NCI-H1930 (cell line): ENCODE results near the gene CORO6.
A peak's percentile ranks its signal among the peaks of the same experiment; 100 is the strongest.

Source experiments
- DNase-seq, 2 experiments: peaks; one replicate each; lab custom pipeline; 2025; lab: John Stamatoyannopoulos, UW

The CORO6 gene

GRCh38 chr17:29591146-29591736 is 31.5 kb downstream of the CORO6 start:
- DNase-seq = peak; percentile 70 to 76

DNA sequence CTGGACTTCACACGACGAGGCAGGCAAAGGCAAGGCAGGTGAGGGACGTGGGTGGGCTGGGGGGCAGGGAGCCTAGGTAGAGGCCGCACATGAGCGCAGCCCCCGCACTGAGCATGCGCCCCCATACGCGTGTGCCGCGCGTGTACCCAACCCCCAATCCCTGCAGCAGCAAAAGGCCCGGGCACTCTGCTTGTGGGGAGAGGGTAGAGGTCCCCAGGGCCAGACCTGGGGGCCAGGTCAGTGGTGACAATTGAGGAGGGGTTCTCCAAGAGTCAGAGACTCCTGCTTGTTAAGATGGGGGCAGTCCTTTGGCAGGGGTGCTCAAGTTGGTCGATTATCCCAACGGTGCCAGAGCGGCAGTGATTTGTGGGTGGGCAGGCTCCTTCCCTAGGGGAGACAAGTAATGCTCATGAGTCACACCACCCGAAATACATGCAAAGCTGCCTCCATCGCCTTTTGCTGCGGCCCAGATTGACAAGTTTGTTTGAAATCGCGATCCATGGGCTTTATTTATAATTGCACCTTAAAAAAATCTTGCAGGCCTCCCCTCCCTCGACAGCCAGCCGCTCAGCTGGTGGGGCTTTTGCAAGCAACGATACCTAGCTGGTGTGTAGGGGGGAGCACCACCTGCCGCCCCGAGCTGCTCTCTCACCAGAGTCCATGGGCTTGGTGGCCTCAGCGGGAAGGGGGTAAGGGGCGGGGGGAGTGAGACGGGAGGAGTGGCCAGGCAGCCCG is 32.1 kb downstream of the CORO6 start:
- DNase-seq = peak in 1 of 2 experiments; percentile 45

DNA sequence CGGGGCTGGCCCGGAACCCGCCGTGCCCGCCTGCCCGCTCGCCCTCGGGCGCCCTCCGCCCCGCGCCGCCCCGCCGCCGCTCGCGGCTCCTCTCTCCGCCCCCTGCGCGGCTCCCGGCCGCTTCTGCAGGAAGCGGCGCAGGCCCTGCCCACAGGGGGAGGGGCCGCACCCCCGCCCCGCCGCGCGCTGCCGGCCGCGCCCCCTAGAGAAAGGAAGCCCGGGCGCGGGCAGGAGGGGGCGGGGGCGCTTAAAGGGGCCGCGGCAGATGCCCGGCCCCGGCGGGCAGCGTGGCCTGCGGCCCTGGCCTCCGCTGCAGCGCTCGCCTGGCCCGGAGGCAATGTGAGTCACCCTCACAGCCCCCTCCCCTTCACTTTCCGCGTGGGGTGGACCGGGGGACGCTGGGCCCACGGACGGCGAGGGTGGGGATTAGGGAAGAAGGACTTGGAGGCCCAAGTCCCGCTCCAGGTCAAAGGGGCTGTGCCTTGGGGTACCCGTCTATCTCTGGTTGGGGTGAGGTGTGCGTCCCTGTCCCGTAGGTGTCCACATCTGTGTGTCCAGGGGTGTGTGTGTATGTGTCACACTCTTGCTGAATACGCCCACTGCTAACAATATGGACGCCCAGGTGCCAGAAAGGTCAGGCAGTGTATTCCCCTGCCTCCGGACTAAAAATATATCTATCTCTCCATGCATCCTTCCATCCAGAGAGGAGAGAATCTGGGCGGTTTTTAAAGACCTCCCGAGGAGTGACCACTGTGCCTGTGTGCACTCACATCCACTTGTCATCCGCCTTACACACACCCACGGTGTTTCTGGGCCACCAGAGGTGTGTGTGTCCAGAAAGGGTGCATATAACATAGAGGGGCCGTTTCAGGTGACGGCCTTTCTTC is 32.9 kb downstream of the CORO6 start, which contains the start of gene GIT1:
TSS of gene GIT1 (minus strand) at position 125 of the 887 bp plus-strand sequence. CDS start 270 bp downstream, outside the sequence.
- DNase-seq = peak; percentile 78 to 90

DNA sequence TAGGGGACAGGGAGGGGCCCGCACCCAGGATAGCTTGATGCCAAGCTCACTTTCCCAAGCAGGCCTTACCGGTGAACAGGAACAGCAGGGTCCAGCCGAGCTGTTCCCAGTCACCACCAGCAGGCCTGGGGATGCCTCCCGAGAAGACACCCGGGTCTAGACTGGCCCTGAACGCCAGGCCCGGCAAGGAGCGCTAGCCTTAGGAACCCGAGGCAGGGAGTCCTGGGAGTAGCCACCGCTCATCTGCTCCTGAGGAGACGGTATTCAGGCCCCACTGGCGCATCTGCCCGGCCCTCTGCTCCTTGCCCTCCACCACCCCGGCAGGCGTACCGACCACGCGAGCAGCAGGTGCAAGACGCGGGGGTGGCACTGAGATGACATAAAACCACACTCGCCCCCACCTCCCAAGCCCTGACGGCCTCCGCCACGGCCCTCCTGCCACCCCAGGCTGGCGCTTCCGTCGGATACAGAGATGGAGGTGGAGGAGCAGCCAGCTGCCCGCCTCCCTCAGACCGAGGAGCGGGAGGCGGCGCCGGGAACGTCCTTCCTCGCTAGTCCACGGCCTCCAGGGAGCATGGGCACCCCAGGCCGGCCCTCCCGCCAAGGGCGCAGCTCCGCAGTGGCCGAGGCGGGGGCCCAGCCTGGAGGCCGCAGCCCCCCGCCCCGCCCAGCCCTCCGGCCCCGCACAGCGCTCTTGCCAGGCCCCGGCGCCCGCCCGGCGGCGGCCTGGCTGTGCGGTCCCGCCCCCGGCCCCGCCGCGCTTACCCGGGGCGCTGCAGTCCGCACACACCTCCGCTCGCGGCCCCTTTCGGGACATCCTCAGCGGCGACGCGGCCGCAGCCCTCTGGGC is 33.9 kb downstream of the CORO6 start:
- peak in 1 of 2 experiments; percentile 32 for DNase-seq

DNA sequence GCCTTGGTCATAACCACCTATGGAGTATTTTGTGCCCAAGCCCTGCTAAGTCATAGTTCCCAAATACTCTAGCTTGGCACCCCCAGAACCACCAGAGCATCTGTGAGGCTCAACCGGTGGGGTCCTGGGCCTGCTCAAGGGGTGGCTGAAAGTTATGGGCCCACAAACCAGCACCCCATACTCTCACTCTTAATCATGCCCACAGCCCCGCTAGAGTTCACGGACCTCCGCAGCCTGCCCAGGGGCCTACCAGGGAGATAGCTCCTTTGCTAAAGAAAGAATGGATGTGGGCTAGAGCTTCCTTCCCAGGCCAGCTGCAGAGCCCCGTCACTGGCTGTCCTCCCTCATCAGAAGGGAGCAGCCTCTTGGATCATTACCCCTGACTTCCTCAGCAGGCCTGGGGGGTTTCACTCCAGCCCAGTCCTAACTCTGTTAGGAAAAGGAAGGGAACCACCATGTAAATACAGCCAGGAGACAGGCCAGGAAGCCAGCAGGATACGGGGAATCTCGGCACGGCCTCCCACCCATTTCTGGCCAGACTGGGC is 34.6 kb downstream of the CORO6 start:
- DNase-seq = no peak

GRCh38 chr17:29587591-29587990 is 35.1 kb downstream of the CORO6 start:
- no peak for DNase-seq

DNA sequence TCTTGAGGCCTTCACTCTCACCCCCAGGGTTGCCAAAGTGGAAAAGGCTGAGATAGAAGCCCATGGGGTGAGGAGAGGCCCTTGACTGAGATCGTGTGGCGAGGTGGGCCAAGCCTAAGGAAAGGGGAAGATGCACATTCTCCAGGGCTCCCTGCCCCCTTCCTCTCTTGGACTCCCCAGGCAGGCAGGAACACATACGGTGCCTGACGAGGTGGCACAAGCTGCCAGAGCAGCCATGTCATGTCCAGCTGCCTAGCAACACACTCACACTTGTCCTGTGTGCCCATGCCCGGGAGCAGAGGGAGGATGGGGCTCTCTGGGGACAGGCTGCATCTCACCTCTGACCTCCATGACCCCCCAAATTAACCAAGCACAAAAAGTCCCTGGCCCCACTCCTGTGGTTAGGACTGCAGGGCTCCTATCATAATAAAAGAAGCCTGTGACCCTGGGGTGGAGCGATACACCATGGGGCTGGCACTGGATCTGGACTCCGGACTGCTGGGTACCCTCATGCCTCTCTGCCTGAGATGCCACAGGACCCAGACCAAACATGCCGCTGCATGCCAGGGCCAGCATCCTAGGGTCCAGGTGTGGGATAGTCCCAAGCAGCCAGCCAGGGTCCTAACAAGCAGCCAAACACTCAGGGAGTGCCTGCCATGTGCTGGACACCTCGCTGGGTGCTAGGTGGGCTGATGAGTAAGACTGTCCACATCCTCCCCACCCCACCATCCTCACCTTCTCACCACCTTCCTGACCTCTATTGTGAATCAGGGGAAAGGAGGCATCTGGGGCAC is 35.8 kb downstream of the CORO6 start:
- DNase-seq = no peak

DNA sequence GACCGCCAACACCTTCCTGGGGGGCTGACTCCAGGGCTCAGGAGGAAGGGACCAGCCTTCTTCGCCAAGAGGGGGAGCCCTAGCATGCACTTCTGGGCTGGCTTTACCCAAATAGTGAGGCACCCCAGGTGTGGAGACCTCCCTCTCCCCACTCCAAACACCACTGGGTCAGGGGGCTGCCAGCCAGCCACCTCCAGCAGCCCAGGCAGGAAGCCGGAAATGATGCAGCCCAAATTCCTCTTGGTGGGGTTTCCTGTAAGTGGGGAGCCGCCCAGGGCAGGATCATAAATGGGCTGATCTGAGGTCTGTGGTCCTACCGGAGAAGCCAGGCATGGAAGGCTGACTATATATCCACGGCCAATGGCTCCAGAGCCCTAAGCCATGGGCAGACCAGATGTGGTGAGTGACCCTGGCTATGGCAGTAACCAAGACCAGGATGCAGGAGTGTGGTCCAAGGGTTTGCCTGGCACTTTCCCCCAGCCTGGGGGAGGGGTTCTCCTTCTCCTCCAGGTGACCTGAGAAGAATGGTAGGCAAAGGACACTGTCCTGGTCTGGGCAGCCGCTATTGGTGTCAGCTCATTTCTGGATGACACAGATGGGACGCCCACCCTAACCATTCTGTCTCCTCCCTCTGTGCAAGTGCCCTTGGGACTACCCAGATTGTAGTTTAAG is 37.5 kb downstream of the CORO6 start:
- DNase-seq = no peak

DNA sequence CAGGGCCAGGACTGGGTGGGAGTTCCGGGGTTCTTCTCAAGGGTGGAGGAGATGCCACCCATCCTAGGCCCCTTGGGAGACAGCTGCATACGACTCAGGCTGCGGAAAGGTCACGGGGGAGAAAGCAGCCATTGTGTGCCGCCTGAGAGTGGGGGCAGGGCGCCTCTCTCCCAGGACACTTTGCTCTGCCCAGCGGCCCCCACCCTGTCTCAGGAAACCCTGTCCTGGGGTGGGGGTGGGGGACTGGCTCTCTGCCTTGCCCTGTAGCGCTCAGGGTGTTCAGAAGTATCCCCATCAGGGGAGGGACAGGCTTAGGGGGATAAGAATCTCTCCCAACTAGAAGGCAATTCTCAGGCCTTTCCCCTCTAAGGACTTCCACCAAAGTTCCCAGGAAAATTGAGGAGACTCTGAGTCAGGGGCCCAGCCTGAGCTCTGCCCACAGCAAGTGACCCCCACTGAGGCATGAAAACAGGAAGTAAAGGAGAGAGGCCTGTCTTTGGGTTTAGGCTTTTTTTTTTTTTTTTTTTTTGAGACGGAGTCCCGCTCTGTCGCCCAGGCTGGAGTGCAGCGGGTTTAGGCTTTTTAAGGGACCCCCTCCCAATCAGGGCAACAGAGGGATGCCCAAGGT is 38.1 kb downstream of the CORO6 start:
- DNase-seq = no peak

DNA sequence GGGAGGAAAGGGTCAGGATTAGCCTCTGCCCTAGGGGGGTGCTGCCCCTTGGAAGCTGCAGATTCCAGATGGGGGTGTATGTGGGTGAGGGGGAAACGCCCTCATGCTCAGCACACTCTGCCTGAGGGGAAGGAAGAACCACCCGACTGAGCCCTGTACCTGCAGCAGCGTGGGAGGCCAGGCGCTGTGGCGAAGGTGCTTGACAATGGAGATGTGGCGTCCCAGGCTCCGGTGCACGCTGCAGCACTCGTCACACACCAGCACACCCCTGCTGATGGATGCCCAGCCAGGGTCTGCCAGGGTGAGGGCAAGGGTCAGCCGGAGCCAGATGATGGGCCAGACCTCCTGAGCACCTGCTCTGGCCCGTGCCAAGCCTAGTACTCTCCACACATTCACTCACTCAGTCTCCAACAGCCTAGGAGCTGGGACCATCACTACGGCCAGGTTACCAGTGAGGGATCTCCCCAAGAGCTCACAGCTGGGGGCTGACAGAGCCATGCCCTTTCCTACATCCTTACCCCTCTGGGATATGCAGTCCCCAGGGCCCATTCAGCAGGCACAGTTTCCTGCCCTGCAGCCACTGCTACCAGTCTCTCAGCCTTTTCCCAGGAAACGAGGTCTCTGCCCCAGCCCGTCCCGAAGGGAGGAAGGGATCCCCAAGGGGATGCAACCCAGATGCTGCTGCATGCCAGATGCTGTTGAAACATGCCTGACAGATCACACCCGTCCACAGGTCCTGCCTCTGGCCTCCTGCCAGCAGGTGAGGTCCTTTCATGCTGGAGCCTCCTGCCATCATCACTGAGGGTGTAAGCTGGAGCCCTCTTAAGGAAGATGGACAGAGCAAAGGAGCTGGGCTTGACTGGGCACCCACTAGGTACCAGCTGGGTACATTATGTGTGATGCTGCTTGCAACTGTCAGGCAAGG is 39.1 kb downstream of the CORO6 start:
- DNase-seq = no peak

GRCh38 chr17:29582772-29583171 is 39.9 kb downstream of the CORO6 start:
- no peak for DNase-seq

DNA sequence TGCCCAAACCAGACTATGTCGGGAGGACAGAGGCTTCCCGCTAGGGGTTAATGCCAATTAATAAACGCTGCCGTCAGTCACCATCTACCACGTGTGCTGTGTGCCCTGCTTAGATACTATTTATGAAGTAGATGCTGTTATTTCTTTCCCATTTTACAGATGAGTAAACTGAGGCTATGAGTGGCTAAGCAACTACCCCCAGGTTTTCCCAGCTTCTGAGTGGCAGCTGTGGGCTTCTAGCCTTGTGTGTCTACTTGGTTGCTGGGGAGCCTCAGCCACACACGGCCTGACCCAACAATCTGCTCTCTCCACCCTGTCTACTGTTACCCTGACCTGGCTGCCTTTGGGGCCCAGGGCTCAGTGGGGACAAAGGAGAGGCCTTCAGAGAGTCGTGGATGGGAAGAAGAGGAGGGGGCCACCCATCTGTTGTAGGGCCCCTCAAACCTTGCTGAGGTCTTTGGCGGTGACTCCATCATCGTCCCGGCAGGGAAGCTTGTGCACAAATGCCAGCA is 40.4 kb downstream of the CORO6 start:
- DNase-seq = no peak

DNA sequence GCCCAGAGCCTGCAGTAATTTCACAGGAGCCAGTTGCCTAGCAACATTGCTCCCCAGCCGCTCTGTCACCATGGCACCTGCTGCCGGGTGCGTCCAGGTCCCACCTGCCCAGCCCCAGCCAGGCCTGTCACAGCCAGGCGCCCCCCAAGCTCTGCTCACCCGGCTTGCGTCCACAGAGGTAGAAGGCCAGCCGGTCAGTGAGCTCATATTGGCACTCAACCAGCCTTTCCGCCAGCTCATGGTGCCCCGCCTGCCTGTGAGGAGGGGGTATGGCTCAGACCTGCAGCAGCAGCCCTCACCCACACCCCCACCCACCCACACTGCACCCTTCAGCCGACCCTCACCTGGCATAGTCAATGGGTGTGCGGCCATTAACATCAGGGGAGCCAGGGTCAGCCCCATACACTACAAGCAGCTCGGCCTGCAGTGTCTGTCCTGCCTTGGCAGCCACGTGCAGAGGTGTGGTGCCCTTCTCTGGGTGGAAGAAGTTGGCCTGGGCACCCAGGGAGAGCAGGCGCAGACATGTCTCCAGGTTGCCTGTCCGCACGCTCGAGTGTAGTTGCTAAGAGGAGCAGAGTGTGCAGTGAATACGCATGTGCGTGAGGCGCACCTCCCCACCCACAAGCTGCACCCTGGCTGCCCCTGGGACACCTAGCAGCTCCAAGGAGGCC is 41.0 kb downstream of the CORO6 start:
- no peak for DNase-seq

GRCh38 chr17:29579866-29580771 is 42.6 kb downstream of the CORO6 start:
- peak; percentile 45 to 73 for DNase-seq

DNA sequence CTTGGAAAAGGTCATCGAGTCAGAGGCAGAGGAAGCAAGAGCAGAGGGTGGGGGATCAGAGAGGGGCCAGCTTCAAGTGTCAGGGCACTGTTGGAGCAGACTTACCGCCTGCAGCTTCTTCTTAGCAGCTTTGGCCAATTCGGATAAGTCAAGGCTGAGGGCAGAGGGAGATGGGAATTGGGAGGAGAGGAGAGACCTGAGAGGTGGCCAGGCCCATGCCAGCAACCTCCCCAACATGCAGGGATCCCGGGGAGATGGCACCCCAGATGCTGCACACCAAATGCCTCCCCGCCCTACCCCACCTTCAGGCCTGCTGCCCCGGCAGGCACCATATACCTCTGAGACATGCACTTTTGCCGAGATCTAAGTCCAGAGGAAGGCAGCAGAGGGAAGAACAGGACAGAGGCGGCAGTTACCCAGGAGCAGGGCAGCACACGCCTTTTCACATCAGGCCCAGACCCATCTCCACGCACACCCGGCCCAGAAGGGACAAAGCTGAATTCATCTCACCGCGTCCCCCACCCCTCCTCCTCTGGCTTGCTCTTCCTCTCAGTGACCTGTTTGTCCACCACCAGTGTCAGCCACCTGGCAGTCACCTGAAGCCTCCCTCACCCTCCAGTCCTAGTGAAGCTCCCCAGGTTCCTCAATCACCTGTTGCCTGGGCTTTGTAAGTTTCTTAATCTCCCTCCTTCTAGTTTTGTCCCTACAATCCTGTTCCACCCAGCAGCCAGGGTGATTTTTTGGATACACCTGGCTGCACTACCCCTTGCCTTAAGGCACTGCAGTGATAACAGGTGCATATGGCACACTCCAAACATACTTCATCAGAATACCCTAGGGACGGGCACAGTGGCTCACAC is 43.9 kb downstream of the CORO6 start:
- no peak for DNase-seq
